ENCODE results near the gene PTH2R.

DNA sequence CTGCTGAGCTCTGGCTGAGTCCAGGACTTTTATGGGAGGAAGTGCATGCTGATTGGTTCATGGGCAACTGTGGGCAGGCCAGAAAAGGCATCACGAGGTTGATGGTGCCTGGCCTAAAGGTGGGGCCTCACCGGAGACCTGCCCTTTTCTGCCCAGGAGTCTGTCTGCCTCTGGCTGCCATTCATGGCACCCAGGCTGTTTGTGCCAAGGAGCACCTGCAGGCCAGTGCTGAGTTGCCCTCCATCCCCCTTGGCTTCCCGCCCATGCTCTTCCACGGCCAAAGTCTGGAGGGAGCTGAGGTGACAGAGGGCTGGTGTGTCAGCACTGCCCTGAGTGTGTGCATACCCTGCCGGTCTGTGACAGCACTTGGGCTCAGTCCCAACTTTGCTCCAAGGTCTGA lies 123.2 kb downstream of the PTH2R start:
- TF ChIP-seq GATA2 (IDR thresholded peaks at IDR 0.05; ENCODE audit: low read depth, low read length) (no peak), GATA3 (IDR thresholded peaks at IDR 0.05; ENCODE audit: low read depth, low read length) (no peak)
